ENCODE measurements around the gene EPB41L4B. TPM values are rescaled to one million over a fixed set of nuclear protein-coding genes. Genes with fewer than 3 reads are reported as not detected.

Gene EPB41L4B
- total and polyA plus RNA-seq, 2 of the 4 experiments (the other 2 are of a cell fraction) = 0.36 to 0.54 TPM

- no peak overlapping the region for H3K14ac ChIP-seq (replicated peaks; ENCODE audit: low read depth, low read length)
- H3K79me1 ChIP-seq (ENCODE audit: low read depth in 1 of 2, low read length in 2 of 2) = no peaks in the 10 kb centered on the region
- TF ChIP-seq MAFK (IDR thresholded peaks at IDR 0.05; ENCODE audit: low read depth, low read length) = no peak
- no peak for TF ChIP-seq BHLHE40 (IDR thresholded peaks at IDR 0.05; ENCODE audit: low read depth, low read length)
- TF ChIP-seq CTCF (conservative IDR thresholded peaks at IDR 0.05; ENCODE audit: low read depth, low read length) = no peak
- no peak for TF ChIP-seq CEBPB (IDR thresholded peaks at IDR 0.05; ENCODE audit: low read depth, low read length)
- TF ChIP-seq MAZ (IDR thresholded peaks at IDR 0.05; ENCODE audit: borderline replicate concordance, low read depth, low read length) = no peak
- TF ChIP-seq FOS (IDR thresholded peaks at IDR 0.05; ENCODE audit: low read depth, low read length) = no peak
- TF ChIP-seq RFX5 (IDR thresholded peaks at IDR 0.05; ENCODE audit: low read depth, low read length) = no peak
- TF ChIP-seq ELK1 (IDR thresholded peaks at IDR 0.05; ENCODE audit: borderline replicate concordance, low read depth, low read length) = no peak
- TF ChIP-seq SMC3 (IDR thresholded peaks at IDR 0.05; ENCODE audit: low read depth, low read length) = no peak
- no peak for TF ChIP-seq CHD1 (IDR thresholded peaks at IDR 0.05; ENCODE audit: low read depth, low read length)
- no peak for TF ChIP-seq NFE2L2 (IDR thresholded peaks at IDR 0.05; ENCODE audit: low read depth, low read length)
- TF ChIP-seq MXI1 (IDR thresholded peaks at IDR 0.05; ENCODE audit: borderline replicate concordance, low read depth, low read length) = no peak
- TF ChIP-seq USF2 (IDR thresholded peaks at IDR 0.05; ENCODE audit: low read depth, low read length) = no peak
- no peak for TF ChIP-seq RCOR1 (IDR thresholded peaks at IDR 0.05; ENCODE audit: insufficient replicate concordance, low read length)
- no peak overlapping the region for H2AK9ac ChIP-seq (replicated peaks; ENCODE audit: low read depth, low read length, poor library complexity)
- no peak overlapping the region for H3K4me3 ChIP-seq (ENCODE audit: insufficient read depth, low read depth, low read length)
- H3K27ac ChIP-seq (ENCODE audit: insufficient read depth, low read length) = no peak overlapping the region
- no peaks in the 10 kb centered on the region for H4K20me1 ChIP-seq (ENCODE audit: insufficient read depth, low read length)
- in situ Hi-C loops (cut with MboI; ENCODE audit: low sequenced_read_pairs) (no loop called here), intact Hi-C loops (cut with micrococcal nuclease) (no loop called here), dilution Hi-C loops (cut with HindIII; ENCODE audit: low sequenced_read_pairs, unreplicated experiment) (no loop called here)
- ChIA-PET CTCF (no interaction called here), POLR2A (ENCODE audit: unreplicated experiment) (no interaction called here)
- no peak overlapping the region for H3K56ac ChIP-seq (ENCODE audit: extremely low read depth, insufficient read depth, low read length)
- no peak overlapping the region for H4K5ac ChIP-seq (ENCODE audit: low read depth, low read length)
- H3K4ac ChIP-seq (ENCODE audit: low read depth, low read length) = no peak overlapping the region
- H3K9ac ChIP-seq (ENCODE audit: low read depth, low read length) = no peak overlapping the region
- WGBS, 2 experiments (ENCODE audit: extremely low coverage in 2 of 2, insufficient read length in 1 of 2) = 42% methylated on average over 2 of the region's 3 CpGs; no CpG with 5 or more reads in 1 of the 2 experiments
- DNase-seq = no peak
- no peaks in the 10 kb centered on the region for H3K9me3 ChIP-seq (ENCODE audit: control insufficient read depth, insufficient read depth, low read length)
- peaks cover 17% of the 10 kb centered on the region for H3K27me3 ChIP-seq (ENCODE audit: control insufficient read depth, insufficient read depth, low read length)
- H2BK20ac ChIP-seq (ENCODE audit: low read depth, low read length) = no peak overlapping the region
- no peak overlapping the region for H2BK120ac ChIP-seq (ENCODE audit: low read depth, low read length)
- no peak for ATAC-seq (ENCODE audit: low read depth)
- H2BK5ac ChIP-seq (ENCODE audit: low read depth, low read length, poor library complexity, severe bottlenecking) = no peak overlapping the region
- H4K8ac ChIP-seq (ENCODE audit: low read depth in 2 of 2, low read length in 2 of 2) = no peak overlapping the region
- no TSS peak for BruUV-seq (replicated peaks)
- no peak overlapping the region for H2AK5ac ChIP-seq (ENCODE audit: low read depth, low read length)
- no peak overlapping the region for H2AFZ ChIP-seq (replicated peaks; ENCODE audit: low read length, poor library complexity)
- no peaks in the 10 kb centered on the region for H3K36me3 ChIP-seq (ENCODE audit: control insufficient read depth, insufficient read depth, low read length)
- H3K9me1 ChIP-seq (ENCODE audit: insufficient read depth, low read length) = no peaks in the 10 kb centered on the region
- no peak overlapping the region for H3K23ac ChIP-seq (ENCODE audit: low read depth, low read length)
- no peak overlapping the region for H2BK15ac ChIP-seq (ENCODE audit: low read depth, low read length)
- H3K18ac ChIP-seq (ENCODE audit: low read depth, low read length) = no peak overlapping the region
- H3K4me1 ChIP-seq (ENCODE audit: control insufficient read depth, insufficient read depth, low read length) = no peaks in the 10 kb centered on the region
- no peak overlapping the region for H4K91ac ChIP-seq (ENCODE audit: insufficient read depth, low read depth, low read length)
- H3K4me2 ChIP-seq (ENCODE audit: low read depth, low read length) = no peak overlapping the region
Observed at GRCh38 chr9:109238655-109239054, 82.2 kb downstream of the EPB41L4B start.

All from IMR-90 (cell line).